HG02798 (cell line): ENCODE measurements around the gene DIPK1B.
A peak's percentile ranks its signal among the peaks of the same experiment; 100 is the strongest.
"Not testable (repeated sequence)": the region's sequence is repeated elsewhere in the genome, so short reads cannot be mapped to it uniquely, and the experiment has no call there.

Source experiments
- ATAC-seq: cut with Tn5 transposase; IDR thresholded peaks from one replicate; pipeline ENCODE4 v1.9.1; 2021; ENCODE audit warnings: mild to moderate bottlenecking; ENCODE audit not compliant: unreplicated experiment, poor library complexity

The DIPK1B gene

GRCh38 chr9:136762221-136762691 lies 49.9 kb downstream of the DIPK1B start:
- no peak for ATAC-seq

- ATAC-seq: no peak
Measured at GRCh38 chr9:136762915-136763648, 50.7 kb downstream of the DIPK1B start.

DNA sequence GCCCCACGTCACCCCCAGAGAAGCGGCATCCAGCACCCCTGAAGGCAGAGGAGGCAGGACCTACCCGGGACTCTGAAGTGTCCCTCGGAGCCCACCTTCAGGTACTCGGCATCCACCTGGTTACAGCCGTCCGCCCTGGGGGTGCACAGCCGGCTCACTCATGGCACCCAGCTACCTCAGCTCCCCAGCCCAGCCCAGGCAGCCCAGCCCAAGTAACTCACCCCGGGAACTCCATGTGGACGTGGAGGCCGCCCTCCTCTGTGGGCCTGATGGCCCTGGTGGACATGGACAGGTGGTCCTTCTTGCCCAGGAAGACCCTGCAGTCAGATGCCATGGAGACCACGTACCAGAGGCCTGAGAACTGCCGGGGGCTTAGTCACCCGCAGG lies 51.3 kb downstream of the DIPK1B start:
- ATAC-seq: no peak

- no peak for ATAC-seq
Measured at GRCh38 chr9:136764301-136764891, 52.0 kb downstream of the DIPK1B start, which contains the start of gene LCN15. Gene LCN15, minus strand, starts transcription at chr9:136764518. Its CDS starts 30 bp downstream, at chr9:136764488.

DNA sequence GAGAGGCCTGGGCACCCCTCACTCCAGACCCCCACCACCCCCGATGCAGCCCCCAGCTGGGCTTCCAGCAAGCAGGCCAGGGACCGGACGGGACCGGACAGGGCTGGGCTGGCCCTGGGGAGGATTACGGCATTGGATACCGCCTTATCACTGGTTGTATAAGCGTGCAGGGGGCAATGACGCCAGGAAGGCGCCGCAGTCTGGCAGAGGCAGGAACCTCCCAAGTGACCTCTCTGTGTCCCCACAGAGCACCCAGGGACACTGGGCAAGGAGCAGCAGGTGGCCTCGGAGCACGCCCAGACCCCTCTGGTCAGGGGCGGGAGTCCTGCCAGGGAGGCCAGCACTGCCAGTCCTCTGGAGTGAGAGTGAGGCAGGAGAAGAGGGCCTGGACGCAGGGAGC lies 52.7 kb downstream of the DIPK1B start:
- no peak for ATAC-seq

GRCh38 chr9:136765745-136766409 lies 53.5 kb downstream of the DIPK1B start:
- ATAC-seq: peak; percentile 65

GRCh38 chr9:136766410-136767120 lies 54.2 kb downstream of the DIPK1B start:
- not testable (repeated sequence) for ATAC-seq

- no peak for ATAC-seq
Measured at GRCh38 chr9:136769710-136770191, 57.4 kb downstream of the DIPK1B start.

GRCh38 chr9:136771907-136772415 lies 59.6 kb downstream of the DIPK1B start:
- no peak for ATAC-seq

- ATAC-seq: no peak
Measured at GRCh38 chr9:136773386-136774044, 61.1 kb downstream of the DIPK1B start.
